ENCODE results near the gene BCO1.

Gene BCO1

DNA sequence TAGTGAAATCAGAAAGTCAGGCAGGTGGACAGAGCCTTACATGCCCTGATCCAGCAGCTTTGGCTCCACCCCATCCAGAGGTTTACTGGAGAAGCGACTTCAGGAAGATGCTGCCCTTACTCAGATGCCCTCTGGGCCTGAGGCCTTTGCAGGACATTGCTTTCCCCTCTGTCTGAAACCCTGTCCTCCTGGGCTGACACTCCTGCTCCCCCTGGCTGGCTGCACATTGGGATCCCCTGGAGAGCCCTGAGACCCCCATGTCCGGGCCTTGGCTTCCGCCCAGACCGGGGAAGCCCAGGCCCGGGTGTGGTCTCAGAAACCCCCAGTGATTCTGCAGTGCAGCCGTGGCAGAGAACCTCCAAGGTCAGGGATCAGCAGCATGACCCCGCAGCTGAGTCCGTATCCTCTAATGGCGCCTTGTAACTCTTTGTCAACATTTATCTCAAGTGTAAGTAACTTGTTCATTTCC, 36.6 kb downstream of the BCO1 start:
- DNase-seq, result no peak

DNA sequence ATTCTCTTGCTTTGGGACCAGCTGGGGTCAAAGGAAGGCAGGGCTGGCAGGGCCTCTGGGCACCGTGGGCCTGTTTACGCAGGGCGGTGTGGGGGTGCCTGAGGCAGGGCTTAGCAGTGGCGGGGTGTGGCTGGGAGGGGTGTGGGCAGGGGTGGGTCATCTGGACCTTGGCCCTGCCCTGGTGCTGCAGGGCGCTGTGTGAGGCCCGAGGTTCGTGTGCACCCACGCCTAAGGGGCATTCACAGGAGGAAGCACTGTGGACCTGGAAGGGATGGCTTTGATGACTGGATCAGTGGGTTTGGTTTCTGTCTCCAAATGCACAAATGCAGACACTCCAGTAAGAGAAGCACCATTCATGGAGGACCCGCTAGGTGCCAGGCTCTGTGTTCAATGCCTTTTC, 37.3 kb downstream of the BCO1 start:
- DNase-seq, result no peak

DNA sequence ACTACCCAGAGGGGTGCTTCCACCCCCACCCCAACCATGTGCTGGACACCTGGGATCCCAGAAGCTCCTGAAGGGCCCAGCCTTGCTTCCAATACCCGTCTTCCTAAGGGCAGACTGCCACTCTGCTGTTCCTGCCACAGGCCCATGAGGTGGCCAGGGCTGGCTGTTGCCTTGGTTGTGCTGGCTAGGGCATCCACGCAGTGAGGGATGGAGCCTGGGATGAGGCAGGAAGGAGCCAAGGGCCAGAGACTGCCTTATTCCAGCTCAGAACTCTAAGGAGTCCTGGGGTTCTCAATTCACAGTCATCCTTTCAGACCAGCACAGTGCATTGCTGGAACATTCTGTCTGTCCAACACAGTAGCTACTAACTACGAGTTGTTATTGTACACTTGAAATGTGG, 37.8 kb downstream of the BCO1 start:
- DNase-seq, result peak in 36 of 51 donors; percentile 3 to 71 (median 34)

DNA sequence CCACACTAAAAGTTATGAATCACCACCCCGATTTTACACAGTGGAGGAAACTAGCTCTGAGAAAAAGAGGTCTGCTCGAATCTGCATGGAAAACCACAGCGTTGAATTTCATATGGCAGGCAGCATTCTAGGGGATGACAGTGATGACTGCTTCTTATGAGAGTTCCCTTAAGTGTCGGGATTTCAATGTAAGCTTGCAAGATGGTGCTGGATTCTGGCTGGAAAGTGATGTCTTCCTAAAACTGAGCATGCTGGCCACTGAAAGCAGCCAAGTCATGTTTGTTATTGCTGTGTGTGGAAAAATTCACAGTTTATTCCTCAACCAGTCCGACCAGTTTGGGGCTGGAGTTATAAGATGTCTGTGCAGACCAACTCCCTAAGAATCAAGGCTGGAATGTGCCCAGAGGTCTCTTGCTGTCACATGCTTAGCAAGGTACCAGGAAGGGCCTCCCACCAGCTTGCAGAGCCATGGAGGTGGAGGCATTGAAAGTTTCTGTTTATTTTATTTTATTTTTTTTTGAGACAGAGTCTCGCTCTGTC, 39.1 kb downstream of the BCO1 start:
- no peak for DNase-seq

DNA sequence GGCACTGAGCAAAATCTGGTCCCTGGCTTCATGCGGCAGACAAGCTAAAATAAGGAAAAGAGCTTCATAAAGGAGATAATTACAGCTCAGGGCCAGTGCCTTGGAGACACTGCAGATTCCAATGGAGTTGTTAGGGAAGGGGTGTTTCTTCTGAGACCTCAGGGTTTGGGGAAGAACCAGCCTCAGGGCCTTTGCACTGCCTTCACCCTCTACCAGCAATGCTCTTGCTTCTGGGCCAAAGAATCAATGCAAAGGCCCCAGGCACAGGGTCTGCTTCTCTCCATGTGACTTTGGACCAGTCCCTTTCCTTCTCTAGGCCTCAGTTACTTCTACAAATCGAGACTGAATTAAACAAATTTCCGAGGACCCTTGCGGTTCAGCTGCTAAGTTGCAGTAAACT, 40.0 kb downstream of the BCO1 start:
- no peak for DNase-seq

DNA sequence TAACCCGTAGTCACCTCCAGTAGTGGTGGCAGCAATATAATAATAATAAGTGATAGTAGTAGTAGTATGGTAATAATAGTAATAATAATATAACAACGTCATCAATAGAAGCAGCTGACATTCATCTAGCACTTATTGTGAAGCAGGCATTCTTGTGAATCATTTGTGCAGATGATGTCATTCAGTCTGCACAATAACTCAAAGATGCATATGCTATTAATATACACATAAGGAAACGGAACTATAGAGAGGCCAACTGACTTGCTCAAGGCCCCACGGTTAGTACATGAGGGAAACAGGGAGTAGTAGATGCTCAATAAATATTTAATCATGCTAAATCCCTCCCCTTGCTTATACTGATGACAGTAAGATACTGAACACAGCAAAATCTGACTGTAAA, 40.9 kb downstream of the BCO1 start:
- DNase-seq, result no peak

DNA sequence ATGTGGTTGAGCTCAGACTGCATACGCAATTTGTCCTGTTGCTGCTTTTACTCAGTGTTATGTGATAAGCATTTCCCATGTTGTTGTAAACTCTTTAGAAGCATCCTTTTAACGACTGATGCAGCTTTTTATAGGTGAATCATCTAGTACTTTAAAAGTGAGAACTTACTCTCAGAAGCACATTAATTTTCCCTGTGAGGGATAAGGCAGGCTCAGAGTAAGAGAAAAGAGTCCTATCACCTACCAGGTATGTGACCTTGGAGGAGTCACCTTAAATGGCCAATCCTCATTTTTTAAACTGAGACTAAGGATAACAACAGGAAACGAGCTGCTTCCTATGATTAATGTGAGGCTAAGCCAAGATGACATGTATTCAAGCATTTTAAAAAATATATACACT, 41.9 kb downstream of the BCO1 start:
- no peak for DNase-seq

DNA sequence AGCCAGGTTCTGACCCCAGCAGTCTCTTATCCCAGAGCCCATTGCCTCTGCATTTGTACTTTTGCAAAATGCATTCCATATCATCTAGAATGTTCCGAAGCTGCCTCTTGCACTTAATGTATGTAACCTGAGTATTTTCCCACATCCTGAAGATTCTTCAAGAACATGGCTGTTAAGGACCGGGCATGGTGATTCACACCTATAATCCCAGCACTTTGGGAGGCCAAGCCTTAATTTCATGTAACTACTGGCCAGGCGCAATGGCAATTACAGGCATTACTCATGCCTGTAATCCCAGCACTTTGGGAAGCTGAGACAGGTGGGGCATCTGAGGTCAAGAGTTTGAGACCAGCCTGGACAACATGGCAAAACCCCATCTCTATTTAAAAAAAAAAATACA, 44.6 kb downstream of the BCO1 start:
- DNase-seq, result no peak

DNA sequence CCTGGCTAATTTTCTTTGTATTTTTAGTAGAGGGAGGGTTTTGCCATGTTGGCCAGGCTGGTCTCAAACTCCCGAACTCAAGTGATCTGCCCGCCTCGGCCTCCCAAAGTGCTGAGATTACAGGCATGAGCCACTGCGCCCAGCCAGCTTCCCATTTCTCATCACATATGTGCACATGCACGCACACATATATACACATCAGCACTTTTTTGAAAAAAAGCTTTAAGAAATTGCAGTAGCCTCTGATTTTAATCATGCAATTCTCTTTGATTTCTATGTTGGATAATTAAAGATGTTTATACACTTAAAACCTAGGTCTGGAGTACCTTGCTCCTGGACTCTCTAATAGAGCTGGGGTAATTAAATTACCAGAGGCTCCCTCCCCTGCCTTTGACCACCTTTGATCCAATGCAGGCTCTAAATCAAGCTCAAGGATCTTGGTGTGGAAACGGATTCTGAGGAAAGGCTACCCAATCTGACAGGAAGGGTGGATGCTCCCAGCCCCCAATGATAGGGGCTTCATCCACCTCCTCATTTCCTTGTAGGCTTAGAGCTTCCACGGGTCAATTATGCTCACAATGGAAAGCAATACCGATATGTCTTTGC, 46.6 kb downstream of the BCO1 start:
- no peak for DNase-seq

DNA sequence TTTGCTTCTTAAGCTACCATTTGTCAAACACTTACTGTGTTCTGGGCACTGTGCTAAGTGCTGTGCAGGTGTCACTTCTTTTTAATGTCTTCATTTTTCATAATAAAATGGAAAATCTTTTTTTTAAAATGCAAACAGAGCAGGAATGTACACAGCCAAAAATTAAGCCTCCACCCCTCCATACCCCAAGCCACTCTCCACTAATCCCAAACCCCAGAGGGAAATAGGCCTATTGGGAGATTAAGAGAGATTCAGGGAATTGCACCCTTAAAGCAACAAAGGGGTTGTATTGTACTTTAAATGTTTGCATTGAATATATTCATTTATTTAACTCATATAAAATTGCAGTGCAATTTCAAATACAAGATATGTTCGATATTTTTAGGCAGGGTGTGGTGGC, 47.7 kb downstream of the BCO1 start:
- DNase-seq, result no peak

DNA sequence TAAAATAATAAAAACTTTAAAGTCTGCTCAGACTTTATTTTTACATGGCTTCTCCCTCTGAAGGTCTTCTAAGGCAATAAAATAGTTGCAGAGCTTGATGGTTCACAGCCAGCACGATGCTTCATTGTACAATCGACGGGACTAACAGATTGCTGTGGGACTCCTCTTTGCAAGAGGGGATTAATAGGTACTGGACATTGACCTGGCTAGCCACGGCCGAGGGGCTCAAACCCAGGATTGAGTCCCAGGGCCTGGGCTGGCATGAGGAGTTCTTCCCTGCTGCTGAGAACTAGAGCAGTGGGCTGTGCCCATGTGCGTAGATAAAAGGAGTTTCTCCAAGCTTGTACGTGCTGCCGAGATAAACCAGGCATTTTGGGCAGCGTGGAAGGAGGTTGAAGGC, 52.6 kb downstream of the BCO1 start:
- no peak for DNase-seq

DNA sequence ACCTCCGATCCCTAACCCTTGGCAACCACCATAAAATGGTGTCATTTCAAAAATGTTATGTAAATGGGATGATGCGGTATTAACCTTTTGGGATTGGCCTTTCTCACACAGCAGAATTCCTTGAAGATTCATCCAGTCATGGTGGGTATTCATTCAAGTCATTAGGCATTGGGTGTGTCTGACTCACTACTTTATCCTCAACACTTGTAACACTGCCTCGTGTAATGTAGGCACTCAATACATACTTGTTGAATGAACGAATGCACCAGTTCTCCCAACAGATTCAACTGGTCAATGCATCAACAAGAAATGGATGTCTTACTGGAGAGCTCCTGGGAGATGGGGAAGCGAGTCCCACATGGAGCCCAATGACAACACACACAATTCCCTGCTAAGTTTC, 54.4 kb downstream of the BCO1 start:
- no peak for DNase-seq

DNA sequence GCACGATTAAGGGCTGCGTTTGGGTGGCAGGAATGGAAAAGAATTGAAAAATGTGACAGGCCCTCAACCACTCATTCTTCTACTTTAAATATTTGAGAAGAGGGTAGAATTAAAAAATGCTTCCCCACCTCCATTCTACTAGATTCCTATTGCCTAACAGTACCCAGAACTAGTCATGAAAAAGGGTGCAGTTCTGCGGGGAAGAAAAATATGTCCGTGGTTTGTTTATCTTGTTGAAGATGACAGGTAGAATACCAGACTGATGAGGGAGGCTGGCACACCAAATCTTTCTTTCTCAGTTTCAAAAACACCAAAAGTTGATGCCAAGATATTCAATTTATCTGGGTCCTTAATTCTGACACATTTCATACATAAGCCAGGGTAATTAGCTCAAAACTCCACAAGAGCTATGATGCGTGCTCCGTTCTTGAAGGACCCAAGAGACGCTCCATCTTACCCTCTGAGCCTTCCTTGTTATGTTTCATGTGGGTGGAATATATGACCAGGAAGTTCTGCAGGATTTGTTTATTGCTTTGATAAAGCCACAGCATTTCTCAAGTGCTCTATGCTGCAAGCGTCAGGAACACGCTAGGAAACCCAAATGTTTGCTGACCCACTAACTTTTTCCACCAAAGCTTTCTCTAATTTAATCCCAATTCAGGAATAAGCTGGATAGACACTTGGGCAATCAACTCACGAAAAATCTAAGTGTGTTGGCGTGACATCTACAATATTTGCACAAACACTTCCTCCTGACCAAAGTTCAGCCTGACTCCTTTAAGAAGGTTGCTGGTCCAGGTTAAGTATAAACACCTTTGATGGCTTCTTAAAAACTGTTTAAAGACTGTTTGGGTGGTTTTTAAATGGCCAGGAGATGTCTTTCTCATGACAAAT, 55.7 kb downstream of the BCO1 start:
- DNase-seq, result no peak

DNA sequence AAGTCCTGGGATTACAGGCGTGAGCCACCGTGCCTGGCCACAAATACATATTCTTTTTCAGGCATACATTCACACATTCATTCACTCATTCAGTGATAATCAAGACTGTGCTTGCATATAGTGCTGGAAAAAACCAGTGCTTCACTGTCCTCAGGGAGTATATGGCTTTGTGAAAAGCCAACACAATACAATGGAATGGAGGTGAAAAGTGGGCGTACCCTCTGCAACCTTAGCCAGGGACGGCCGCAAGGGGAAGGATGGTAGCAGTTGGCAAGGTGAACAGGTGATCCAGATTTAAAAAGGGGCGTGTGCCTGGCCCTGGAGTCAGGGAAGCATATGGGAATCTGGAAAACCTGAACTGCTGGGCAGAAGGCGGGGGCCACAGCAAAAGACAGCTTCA, 58.1 kb downstream of the BCO1 start:
- DNase-seq, result no peak

DNA sequence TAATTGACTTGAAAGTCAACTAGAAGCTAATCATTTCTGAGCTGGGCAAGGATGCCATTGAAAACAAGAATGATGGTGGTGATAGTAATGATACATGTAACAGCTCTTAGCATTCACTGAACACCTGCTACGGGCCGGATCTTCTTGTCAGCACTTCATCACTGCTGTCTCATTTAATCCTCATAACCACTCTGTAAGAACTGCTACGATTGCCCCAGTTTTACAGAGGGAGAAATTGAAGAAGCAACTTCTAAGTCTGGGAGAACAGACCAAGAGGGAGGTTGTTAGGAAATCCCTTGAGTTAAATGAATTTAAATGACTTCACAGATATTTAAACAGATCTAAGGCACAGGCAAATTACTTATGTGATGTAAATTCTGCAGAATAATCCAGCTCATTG, 69.3 kb downstream of the BCO1 start:
- no peak for DNase-seq

DNA sequence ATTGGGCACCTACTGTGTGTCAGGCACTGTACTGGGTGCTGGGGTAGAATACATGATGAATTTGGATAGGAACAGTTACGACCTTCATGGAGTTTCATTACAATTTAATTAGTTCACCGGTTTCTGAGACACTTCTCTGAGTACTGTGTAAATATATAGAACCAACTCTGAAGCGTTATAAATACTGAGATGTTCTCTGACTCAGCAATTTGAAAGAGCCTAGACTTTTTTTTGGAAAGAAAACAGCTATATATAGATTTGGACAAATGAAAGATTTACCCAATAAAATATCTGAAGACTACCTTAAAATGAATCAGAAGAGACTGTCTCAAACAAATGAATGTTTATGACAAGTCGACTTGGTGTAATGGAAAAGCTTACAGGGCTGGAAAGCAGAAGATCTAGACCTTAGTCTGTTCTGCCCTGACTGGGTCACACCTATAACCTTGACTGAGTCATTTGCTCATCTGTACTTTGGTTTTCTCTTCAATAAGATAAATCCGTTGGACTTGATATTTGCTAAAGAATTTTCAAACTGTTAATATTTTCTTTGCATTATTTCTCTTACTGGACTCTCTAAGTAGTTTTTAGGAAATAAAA, 71.7 kb downstream of the BCO1 start:
- no peak for DNase-seq

DNA sequence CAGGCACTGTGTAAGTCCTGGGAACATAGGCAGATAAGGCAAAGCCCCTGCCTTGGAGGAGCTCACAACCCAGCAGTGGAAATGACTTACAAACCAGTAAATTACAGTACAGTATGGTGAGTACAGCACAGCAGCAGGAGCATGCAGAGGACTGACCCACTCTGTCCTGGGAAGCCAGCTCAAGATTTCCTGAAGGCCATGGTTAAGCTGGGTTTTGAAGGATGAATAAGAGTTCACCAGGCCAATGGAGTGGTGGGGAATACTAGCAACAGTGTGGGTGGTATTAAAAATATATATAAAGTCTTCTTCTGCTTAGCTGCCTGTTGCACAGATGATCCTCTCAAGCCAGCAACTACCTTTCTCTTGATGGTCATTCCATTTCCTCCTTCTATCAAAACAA, 73.3 kb downstream of the BCO1 start:
- DNase-seq, result no peak

DNA sequence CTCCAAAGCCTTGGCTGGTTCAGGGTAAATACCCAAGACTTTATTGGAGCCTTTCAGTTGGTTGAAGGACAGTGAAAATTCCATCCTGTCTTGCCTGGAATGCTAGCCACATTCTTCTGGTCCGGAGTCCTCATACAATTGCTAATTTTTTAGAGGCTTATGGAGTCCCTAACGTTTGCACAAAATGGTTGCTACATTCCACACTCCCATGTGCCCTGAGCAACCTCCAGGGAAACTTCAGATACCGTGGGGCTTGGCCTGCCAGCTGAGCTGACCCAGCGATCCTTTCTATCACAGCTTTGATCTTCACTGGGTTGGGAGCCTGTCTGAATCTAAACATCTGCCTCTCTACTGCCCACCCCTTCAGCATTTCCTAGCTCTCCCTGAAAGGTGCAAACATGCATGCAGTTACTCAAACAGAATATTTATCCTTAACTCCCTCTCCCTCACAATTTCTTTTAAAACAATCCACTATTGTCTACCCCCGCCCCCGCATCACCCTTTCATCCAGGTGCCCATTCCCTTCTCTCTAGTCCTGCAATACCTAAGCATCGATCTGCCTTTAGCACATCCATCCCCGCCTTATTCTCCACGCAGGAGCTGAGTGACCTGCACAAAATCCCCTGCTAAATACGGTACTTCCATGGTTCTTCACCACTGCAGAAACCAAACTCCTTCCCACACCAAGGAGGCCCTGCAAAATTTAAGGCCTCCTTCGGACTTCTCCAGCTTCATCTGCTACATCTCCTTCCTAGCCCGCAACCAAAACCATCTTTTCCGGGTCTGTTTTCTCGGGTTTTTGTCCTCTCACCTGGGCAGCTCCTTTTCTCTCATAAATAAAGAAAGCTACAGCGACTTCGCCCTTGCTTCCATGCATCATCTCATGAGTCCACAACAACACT, 75.5 kb downstream of the BCO1 start:
- peak in 1 of 51 donors; percentile 55 for DNase-seq

DNA sequence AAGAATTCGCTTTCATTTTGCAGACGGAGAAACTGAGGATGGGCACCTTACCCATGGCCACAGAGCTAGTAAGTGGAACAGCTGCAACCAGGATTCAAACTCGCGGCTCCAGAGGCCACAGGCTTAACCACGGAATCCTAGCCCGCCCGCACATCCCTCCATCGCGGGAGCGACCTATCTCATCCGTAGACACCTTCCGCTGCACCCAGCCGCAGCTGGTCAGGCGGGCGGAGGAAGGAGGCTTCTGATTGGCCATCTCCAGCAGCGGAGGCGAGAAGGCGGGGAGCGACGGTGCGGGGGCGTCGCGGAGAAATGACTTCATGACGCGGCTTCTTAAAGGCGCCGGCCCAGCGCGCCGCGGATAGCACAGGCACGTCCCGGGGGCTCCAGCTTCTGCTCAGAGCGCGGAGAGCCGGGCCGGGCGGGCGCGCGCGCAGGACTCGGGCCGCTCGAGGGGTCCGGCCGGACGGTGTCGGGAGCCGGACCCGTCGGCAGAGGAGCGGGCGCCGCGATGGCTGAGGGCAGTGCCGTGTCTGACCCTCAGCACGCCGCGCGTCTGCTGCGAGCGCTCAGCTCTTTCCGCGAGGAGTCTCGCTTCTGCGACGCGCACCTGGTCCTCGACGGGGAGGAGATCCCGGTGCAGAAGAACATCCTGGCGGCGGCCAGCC, 76.2 kb downstream of the BCO1 start, which contains the start of gene GAN:
Gene GAN (plus strand): TSS at position 360 of the 668 bp plus-strand sequence. CDS start 152 bp downstream, at position 512.
- peak; percentile 49 to 96 (median 91) for DNase-seq
